NCI-H1930 (cell line): ENCODE measurements around the gene SYNPO2.

Experiments
- DNase-seq, 2 experiments: peaks; one replicate each; lab custom pipeline; 2025; lab: John Stamatoyannopoulos, UW

The SYNPO2 gene

DNA sequence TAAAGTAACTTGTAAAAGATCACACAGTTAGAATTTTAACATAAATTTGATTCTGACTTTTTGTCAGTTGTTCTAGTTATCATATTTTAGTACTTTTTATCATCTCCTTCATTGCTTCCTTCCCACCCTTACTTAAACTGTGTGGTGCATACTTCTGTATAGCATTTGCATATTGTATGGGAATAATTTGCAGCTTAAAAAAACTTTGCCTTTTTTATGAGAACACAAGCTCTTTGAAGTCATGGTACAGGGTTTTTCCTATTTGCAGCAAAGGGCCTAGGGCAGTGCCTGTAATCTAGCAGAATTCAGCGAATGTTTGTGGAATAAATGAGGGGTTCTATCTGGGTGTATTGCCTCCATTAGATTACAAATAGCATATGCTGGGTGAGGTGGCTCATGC, 41.6 kb downstream of the SYNPO2 start:
- DNase-seq: no peak

DNA sequence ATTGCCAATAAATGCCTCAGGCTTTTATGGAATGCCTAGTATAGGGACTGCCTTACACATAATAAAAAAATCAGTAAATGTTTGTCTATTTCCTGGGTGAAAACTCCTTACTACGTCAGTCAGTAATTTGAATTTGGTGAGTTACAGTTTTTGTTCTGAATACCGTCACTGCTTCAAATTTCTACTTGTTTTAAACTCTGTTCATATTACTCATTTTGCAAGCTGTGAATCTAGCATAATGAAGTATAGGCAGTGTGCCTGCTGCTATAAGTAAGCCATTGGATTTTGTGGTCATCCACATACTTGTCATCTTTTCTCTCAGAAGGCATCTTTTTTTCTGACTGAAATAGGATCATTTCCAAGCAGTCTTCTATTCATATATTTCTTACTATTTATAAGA, 43.1 kb downstream of the SYNPO2 start:
- no peak for DNase-seq

DNA sequence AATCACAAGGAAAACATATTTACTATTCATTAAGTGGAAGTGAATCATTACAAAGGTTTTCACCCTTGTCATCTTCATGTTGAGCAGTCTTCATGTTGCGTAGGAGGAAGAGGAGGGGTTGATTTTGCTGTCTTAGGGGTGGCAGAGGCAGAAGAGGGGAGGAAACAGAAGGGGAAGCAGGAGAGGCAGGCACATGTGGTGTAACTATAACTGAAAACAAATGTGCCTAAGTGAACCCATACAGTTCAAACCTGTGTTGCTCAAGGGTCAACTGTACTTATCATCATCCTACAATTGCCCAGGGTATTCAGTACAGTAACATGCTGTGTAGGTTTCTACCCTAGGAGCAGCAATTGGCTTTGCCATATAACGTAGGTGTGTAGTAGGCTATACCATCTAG, 47.2 kb downstream of the SYNPO2 start:
- no peak for DNase-seq

DNA sequence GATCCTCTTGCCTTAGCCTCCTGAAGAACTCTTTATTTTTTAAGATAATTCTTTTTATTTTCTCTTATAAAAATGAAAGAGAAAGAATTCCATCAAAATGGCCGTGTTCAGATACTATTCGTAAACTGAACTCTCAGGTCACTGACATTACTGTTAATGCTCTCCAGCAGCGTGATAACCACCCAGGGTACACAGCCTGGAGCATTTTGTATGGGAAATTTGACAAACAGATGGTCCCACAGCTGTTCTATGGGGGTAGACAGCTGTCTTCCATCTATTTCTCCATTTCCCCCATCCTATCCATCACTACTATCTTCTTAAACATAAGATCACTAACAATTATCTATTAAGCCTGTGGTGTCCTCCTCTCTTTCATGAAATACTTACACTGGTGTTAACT, 47.8 kb downstream of the SYNPO2 start:
- no peak for DNase-seq

DNA sequence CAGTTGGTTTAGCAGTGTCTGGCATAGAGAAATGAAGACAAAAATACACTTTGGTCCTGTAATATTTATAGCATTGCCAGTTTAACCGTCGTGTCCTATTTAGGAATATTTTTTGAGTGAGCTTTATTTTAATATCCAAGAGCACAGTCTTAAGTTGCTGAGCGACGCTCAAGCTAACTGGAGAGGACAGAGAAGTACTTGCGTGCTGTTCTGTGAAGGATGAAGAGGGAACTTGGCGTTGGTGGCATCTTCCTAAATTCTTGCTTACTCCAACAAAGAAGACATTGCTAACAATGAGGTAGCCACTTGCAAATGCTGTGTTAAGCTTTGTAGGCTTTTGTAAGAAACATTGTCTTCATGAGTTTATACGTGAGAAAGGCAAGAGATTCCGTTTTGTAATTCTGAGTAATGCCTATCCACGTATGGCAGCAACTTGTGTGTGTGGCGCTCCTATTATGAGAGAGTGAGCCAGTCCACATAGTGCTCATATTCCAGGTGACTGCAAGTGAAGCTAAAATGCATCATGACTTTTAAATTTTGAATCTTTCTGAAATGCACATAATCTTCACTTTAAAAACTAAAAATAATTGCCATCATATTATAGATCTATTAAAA, 50.6 kb downstream of the SYNPO2 start:
- no peak for DNase-seq

DNA sequence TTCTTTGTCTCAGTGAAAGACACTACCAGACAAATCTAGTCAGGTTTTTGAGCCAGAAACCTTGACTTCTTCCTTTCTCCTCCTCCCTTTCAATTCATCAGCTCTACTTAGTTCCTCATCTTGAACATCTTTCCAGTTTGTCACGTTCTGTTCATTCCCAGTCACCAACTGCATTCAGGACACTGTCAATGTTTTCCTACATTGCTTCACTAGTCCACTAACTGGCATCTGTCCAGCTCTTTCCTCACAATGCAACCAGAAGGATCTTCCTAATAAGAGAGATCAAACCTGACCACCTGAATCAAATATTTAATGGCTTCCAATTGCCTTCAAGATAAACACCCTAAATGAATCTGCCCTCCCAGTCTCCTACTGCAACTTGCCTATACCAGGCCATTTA, 52.5 kb downstream of the SYNPO2 start:
- DNase-seq: no peak

DNA sequence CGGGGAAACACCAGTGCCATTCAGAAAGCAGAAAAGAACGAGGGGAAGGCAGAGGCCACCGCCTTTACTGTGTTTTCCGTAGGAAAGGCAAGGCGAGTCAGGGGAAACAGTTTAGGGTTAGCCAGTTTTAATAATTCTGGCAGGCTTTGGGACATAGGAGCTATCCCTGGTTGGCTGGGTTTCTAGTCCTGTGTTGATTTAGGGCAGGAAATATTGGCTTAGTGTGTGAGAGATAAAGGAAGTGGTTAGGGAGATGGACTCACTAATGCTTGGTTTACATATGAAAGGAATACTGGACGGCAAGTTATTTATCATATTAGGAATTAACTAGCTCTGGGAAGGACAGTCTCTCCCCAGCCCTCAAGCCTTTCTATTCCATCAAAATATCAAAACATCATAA, 53.1 kb downstream of the SYNPO2 start:
- DNase-seq: no peak

DNA sequence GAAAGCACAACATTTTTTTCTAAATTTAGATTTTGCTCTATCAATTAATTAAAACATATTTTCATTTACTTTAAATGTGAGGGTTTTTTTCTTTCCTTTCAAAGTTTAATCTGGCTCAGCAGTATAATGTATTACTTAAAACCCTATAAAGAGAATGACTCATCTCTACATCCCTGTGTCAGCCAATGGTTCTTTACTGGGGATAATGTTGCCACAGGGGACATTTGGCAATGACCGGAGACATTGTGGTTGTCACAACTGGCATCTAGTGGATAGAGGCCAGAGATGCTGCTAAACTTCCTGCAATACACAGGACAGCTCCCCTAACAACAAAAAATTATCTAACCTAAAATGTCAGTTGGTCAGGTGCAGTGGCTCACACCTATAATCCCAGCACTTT, 53.8 kb downstream of the SYNPO2 start:
- no peak for DNase-seq

DNA sequence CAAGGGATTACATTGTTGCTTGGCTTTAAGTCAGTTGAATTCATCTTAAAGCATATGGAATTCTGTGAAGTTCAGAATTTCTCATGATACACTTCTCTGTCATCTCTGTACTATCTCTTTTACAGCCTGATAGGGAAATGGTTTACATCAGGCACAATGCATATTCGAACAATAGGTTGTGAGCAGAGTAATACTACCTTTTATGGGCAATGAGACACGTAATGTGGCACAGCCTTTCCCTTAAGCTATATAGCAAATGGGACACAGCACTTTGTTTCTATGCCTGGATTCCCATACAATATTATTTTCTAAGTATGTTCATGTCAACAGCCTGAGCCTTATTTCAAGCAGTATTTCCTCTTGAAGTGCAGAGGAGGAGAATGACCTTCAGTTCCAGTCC, 58.4 kb downstream of the SYNPO2 start:
- no peak for DNase-seq

DNA sequence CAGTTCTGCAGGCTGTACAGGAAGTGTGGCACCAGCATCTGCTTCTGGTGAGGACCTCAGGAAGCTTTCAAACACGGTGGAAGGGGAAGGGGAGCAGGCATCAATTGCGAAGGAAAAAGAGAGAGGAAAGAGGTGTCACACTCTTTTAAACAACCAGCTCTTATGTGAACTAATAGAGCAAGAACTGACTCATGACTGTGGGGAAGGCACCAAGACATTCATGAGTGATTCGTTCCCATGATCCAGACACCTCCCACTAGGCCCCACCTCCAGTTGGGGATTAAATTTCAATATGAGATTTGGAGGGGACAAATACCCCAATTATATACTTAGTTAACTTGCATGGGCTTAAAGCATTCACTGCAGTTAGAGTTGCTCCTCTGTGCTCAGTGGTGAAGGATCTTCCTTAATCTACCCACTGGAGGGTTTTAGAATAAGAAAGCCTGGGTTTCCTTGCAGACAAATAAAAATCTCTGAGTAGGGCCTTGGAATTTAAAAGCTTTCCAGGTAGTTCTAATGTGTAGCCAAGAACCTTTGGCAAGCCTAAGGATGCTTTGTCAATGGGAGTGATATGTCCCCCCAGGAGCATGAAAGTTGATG, 60.0 kb downstream of the SYNPO2 start:
- DNase-seq: no peak

DNA sequence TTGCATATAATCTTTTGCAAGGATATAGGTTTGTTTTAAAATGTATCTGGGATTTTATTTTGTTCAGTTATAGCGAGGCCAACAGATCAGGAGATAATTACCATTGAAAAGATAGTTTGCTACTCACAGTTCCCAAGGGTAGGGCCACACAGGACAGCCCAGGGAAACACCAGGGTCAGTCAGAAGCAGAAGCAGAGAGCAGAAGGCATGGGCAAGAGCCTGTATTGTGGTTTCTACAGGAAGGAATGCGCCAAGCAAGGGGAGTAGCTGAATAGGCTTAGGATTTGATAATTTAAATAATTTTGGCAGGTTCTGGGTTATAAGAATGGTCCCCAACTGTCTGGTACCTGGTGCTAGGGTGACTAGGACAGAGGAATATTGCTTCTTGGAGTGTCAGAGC, 61.6 kb downstream of the SYNPO2 start:
- DNase-seq: no peak

DNA sequence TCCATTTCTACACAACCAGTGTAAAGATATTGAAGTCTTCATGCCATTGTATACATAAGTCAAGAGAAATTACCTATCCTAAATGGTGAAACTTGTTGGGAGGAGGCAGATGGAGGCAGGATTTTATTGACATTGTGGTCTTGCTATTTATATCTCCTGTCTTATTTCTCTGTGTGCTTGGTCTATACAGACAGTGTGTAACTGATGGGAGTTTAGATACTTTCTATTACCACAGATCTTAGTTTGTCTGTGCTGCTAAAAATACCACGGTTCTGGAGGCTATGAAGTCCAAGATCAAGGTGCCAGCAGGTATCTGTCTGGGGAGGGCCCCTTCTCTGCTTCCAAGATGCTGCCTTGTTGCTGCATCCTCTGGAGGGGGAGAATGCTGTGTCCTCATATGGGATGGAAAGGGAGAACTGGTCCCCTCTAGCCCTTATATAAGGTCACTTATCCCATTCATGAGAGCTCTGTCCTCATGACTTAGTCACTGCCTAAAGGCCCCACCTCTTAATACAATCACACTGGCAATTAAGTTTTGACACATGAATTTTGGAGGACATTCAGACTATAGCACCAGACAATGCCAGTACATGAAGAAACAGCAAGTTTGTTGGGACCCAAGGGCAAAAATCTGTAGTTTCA, 62.4 kb downstream of the SYNPO2 start:
- DNase-seq: no peak

DNA sequence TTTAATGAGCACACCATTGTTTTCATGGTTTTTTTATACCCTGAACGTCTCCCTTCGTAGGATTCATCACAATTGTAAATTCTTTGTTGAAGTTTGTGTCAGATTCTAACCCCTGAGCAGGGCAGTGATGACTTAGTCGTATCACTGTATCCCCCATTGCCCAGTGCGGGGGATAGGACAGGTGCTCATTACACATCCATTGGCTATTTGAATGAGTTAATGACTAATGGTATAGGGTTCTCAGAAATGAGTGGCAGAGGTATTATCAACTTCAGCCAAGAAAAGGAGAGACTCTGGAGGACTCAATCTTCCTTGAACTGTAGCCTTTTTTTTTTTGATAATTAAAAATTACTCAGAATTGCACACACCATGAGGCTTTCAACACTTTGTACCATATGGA, 64.6 kb downstream of the SYNPO2 start:
- no peak for DNase-seq

DNA sequence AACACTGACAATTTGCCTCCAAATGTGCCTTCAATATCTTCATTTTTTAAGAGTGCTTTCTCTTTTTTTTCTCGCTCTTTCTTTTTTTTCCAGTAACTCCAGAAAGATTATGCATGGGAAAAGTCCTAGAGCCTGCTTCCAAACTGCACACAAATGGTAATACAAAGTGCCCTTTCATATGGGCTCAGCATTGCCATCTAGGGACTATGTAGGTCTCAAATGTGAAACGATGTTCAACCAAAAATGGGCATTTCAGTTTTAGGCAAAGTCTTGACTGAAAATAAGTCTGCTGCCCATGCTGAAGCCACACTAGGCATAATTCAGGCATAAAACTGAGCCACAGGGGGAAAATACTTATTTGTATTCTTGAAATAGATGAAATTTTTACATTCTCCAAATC, 65.6 kb downstream of the SYNPO2 start:
- peak in 1 of 2 experiments; percentile 4 for DNase-seq

DNA sequence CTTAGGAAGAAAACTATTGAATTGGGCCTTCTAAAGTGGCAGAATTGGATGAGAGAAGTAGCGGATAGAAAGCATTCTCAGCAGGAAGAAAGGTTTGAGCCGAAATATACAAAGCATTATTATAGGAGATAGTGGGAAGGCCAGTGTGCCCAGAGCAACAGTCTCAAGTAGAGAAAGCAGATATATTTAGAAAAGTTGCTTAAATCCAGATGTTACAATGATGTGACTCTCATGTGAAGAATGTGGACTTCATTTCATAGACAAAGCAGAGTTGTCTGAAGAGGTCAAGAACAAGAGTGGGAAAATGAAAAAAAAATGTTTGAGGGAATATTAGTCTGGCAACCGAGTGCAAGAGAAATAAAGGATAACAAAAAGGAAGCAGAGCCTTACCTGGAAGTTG, 66.9 kb downstream of the SYNPO2 start:
- DNase-seq: no peak

DNA sequence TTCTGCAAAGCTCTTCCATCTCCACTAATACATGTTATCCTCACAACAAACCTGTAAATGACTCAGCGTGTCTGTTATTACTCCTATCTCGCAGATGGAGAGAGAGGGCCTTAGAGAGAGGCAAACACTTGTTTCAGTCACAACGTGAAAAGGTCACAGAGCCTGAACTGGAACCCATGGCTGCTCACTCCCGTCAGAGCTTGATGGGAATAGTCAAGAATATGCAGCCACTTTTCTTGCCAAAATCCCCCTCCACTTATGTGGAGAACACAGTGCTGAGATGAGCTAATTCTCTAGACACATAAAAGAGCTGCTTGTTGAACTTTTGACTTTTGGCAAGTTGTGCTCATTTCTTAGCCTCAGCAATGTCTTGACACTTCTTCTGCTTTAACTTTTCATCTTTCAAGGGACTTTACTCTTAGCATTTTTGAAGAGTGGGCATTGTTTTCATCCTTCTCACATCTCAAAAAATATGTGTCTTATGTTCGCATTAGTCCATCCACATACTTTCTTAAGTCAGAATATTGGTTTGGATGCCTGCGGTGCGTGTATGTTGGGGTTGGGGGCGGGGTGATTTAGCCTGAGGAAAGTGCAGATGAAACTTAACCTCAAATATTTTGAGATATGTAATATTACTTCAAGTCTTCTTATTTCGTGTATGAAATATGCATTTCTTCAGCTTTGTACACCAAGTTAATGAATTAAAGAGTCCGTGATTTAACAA, 69.2 kb downstream of the SYNPO2 start:
- no peak for DNase-seq

DNA sequence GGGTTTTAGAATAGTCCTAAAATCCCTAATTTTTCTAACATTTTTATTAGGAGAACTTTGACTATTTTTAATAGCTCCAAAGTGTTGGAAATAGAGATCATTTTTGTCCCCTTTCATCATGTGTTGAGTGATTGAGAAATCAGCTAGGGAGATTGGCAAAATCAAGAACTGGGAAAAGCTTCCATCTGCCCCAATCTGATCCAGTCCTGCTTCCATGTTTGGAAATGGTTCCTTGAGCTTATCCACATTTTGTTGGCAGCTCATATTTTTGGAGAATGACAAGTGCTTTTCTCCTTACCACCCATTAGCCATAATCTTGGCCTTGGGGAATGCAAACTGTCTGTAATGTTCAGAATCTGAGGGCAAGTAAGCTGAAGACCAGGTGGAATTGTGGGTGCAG, 73.9 kb downstream of the SYNPO2 start:
- DNase-seq: no peak

DNA sequence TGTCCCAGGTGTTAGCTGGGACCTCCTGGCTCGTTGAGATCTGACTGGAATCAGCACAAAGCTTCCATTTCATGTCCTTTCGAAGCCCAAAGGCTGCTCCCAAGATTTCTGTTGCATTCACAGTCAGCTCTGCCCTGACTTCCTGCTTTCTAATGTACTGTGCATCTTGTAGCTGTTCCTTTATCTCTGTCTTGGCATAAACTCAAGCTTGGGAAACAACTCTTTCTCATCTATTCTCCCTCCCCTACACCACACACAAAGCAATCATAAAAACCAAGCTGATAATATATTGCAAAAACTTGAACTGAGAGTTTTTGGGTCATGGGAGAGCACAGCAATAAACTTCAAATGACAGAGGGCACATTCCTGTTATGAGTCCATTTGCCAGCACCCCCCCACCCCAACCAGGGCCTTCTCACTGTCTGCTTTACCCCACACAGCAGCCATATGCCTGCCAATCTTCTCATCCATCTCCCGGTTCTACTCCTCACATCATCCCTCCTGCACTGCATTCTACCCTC, 76.3 kb downstream of the SYNPO2 start:
- DNase-seq: no peak

DNA sequence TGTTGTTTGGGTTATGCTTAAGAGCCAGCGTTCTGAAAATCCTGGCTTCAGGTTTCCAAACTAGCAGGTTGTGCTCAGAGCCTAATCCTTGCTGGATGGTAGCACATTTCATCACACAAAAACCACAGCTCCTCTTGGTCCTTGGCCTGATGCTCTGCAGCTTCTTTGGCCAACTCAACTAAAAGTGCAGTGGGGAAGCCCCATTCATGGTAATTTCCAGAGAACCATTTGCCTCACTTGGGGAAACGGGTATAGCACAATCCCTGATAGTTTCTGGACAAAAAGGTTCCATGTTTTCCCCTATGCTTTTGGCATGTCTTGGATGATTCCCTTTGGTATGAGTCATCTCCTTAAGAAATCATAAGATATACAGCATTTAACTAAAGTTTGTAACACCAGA, 78.7 kb downstream of the SYNPO2 start:
- no peak for DNase-seq

DNA sequence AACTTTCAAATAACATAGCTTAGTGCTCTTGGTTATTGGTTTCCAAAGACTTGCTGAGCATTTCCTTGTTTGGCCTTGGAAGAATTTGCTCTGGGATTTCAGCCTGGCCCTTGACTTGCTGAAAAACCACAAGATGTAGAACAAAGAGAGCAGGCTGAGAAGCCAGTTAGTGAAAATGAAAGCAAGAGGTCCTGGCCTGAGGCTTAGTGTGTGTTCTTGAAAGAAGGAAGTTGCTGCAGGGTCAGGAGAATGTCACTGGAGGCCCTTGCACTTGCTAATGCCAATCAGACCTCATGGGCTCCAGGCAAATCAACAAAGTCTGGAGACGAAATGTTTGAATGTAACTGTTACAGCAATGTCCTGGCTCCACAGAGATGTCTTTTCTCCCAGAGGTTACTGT, 79.4 kb downstream of the SYNPO2 start:
- no peak for DNase-seq

DNA sequence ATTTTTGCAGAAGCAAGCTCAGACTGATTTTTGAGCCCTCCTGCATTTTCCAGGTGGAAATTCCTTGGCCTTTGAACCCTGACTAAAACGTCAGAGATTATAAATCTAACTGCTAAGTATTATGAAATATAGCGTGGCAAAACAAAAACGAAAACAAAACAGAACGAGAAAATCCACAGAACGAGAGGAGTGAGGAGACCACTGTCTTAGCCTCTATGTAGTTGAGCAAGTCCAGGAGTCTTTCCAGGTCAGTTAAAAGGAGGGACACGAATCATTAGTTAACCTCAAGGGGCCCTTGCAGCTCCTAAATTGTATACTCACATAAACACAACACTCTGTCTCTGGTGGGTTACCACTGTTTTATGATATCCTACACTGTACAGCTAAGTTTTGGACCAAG, 80.2 kb downstream of the SYNPO2 start:
- no peak for DNase-seq

DNA sequence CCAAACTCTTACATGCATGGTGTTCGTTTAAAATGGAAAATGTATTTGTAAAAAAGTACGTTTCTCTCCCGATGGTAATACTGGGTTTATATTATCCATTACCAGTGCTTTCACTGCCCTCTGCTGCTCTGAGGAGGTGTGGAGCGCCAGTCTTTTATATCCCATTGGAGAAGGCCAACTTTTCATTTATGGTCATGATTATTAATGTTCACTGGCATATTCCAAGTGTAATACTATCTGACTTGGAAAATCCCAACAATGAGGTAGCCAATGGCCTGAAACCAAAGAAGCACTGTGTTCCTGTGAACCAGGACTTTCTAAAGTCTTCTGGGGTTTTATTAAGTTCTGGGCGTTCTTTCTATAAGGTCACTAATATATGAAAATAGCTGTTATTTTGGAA, 80.7 kb downstream of the SYNPO2 start:
- peak; percentile 6 to 11 for DNase-seq

DNA sequence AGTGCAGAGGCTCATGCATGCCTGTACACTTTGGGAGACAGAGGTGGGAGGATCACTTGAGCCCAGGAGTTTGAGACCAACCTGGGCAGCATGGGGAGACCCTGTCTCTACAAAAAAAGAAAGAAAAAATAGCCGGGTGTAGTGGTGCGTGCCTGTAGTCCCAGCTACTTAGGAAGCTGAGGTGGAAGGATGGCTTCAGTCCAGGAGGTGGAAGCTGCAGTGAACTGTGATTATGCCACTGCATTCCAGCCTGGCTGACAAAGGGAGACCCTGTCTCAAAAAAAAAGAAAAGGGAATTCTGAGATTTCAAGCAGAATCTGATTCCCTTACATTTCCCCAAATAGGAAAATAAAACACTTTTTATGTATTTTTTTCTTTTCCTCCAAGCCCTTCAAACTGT, 83.5 kb downstream of the SYNPO2 start:
- DNase-seq: no peak
